ENCODE measurements around the gene NSG1.

DNA sequence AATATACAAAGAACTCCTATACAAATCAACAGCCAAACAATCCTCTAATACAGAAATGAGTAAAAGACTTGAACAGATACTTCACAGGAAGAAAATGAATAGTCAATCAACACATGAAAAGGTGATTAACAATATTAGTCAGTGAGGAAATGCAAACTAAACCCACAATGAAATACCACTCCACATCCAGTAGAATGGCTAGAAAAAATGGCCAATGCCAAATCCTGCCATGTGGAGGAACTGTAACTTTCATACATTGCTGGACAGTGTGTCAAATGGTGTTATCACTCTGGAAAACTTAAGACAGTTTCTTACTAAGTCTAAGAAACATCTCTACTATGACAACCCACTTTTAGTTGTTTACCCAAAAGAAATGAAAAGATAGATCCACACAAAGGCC lies 59.5 kb downstream of the NSG1 start:
- TF ChIP-seq, protein P1, sequence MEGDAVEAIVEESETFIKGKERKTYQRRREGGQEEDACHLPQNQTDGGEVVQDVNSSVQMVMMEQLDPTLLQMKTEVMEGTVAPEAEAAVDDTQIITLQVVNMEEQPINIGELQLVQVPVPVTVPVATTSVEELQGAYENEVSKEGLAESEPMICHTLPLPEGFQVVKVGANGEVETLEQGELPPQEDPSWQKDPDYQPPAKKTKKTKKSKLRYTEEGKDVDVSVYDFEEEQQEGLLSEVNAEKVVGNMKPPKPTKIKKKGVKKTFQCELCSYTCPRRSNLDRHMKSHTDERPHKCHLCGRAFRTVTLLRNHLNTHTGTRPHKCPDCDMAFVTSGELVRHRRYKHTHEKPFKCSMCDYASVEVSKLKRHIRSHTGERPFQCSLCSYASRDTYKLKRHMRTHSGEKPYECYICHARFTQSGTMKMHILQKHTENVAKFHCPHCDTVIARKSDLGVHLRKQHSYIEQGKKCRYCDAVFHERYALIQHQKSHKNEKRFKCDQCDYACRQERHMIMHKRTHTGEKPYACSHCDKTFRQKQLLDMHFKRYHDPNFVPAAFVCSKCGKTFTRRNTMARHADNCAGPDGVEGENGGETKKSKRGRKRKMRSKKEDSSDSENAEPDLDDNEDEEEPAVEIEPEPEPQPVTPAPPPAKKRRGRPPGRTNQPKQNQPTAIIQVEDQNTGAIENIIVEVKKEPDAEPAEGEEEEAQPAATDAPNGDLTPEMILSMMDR (IDR thresholded peaks at IDR 0.05; ENCODE audit: low read length): no peak
- no peak for TF ChIP-seq EZH2 (optimal IDR thresholded peaks at IDR 0.05; ENCODE audit: low read depth, low read length)

Data from MM.1S (cell line).